Activated naive CD8-positive, alpha-beta T cell treated with anti-CD3 and anti-CD28 coated beads for 36 hours (primary cell): Measurements from ENCODE around the gene SLC24A3. TPM values are rescaled to one million over a fixed set of nuclear protein-coding genes. Genes with fewer than 3 reads are reported as not detected.

Experiments
- DNase-seq: peaks from one replicate; pipeline ENCODE4 v3.0.0; 2021
- H3K27ac Mint-ChIP-seq: one replicate; pipeline ENCODE4 v1.8.0; 2022; ENCODE audit warnings: mild to moderate bottlenecking, moderate library complexity, mixed read lengths
- H3K27me3 Mint-ChIP-seq: one replicate; pipeline ENCODE4 v1.8.0; 2022; ENCODE audit warnings: mild to moderate bottlenecking, mixed read lengths
- H3K36me3 Mint-ChIP-seq: one replicate; pipeline ENCODE4 v1.8.0; 2021; ENCODE audit warnings: mild to moderate bottlenecking, mixed read lengths
- H3K4me1 Mint-ChIP-seq: one replicate; pipeline ENCODE4 v1.8.0; 2021; ENCODE audit warnings: mixed read lengths
- H3K4me3 Mint-ChIP-seq: one replicate; pipeline ENCODE4 v1.8.0; 2022; ENCODE audit warnings: mild to moderate bottlenecking, moderate library complexity, mixed read lengths
- H3K9me3 Mint-ChIP-seq: one replicate; pipeline ENCODE4 v1.8.0; 2022; ENCODE audit warnings: mixed read lengths
- total RNA-seq, 2 experiments: library from RNA; stranded (reverse); gene quantifications; one replicate each; pipeline ENCODE4 v1.2.3, GENCODE V29; 2021

The SLC24A3 gene
- total RNA-seq, 2 experiments from 2014 or later: not detected

DNA sequence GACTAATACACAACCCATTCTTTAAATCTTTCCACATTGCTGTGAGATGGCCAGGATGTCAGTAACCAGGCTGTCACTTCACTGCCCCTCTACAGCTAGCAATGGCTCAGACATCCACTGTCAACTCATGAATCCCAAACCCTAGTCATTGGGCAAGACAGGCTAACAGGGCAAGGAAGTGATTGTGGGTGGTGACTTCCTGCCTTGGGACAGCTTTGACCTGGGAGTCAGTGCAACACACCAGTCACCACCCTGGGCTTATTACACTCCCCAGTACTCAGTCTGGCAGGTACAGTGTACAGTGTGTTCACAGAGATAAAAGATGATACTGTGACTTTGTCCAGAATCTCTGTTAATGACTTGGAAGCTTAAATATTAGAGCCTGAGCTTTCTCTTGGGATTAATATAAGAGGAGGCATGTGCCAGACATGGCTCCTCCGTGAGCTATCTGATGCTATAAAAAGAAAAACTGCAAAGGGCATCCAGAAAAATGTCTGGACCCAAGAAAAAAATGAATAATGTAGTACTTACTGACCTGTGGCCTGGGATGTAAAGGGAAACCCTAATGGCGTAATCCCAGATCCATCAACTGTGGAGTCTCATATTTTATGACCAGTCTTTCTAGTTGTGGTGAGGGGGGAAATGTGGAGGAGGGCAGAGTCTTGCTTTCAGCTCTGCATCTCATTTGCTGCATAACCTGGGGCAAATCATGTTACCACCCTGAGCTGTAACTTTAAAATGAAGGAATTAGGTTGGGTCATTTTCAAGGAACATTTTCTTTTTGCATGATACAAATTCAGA is 244.4 kb downstream of the SLC24A3 start:
- Mint-ChIP-seq H3K4me1 (peaks cover 7% of the 10 kb centered on the region), H3K9me3 (no peaks in the 10 kb centered on the region), H3K27me3 (no peaks in the 10 kb centered on the region), H3K27ac (no peak overlapping the region), H3K4me3 (no peak overlapping the region), H3K36me3 (no peaks in the 10 kb centered on the region)
- no peak for DNase-seq

DNA sequence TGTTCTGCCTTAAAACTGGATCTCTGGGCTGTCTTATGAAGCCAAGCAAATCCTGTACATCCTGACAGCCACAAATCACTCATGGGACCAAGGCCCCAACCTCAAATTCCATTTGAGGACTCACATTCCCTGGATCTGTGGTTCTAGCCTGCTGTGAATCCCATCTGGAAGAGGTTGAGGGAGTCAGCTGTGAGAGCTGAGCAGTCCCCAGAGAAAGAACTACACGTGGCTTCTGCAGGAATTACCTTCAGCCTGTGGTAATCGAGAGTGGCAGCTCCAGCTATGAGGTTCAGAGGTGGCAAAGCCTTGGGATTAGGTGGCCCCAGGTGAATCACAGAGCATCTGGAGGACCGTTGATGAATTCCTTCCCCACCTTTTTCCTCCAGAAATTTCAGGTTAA is 245.2 kb downstream of the SLC24A3 start:
- Mint-ChIP-seq H3K4me3 (no peak overlapping the region), H3K27ac (no peak overlapping the region), H3K4me1 (no peaks in the 10 kb centered on the region), H3K36me3 (no peaks in the 10 kb centered on the region), H3K9me3 (no peaks in the 10 kb centered on the region), H3K27me3 (no peaks in the 10 kb centered on the region)
- DNase-seq: no peak

GRCh38 chr20:19460386-19460785 is 247.9 kb downstream of the SLC24A3 start:
- no peaks in the 10 kb centered on the region for H3K9me3 Mint-ChIP-seq
- H3K36me3 Mint-ChIP-seq: no peaks in the 10 kb centered on the region
- H3K4me1 Mint-ChIP-seq: no peaks in the 10 kb centered on the region
- H3K4me3 Mint-ChIP-seq: no peak overlapping the region
- DNase-seq: no peak
- H3K27me3 Mint-ChIP-seq: no peaks in the 10 kb centered on the region
- H3K27ac Mint-ChIP-seq: no peak overlapping the region

GRCh38 chr20:19462491-19462890 is 250.0 kb downstream of the SLC24A3 start:
- no peak overlapping the region for H3K27ac Mint-ChIP-seq
- no peaks in the 10 kb centered on the region for H3K36me3 Mint-ChIP-seq
- no peak overlapping the region for H3K4me3 Mint-ChIP-seq
- DNase-seq: no peak
- no peaks in the 10 kb centered on the region for H3K9me3 Mint-ChIP-seq
- H3K4me1 Mint-ChIP-seq: no peaks in the 10 kb centered on the region
- no peaks in the 10 kb centered on the region for H3K27me3 Mint-ChIP-seq

DNA sequence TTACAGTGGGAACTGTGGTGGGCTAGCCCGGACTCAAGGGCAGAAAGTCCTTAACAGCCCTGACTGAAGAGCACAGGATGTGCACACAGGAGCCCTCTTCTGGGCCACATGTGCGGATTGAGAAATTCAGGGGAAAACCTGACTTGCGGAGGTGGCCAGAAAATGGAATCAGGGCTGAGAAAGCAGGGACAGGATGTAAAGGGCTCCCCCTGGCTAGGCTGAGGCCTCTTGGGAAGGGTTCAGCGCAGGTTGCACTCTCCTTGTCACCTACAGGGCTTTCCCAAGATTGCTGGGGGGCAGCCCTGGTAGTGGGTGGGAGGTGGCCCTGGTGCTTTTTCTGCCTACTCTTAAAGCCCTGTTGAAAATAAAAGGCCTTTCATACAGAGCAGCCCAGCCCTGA is 251.2 kb downstream of the SLC24A3 start:
- H3K27ac Mint-ChIP-seq: no peak overlapping the region
- no peak for DNase-seq
- H3K4me3 Mint-ChIP-seq: no peak overlapping the region
- H3K9me3 Mint-ChIP-seq: no peaks in the 10 kb centered on the region
- H3K4me1 Mint-ChIP-seq: no peaks in the 10 kb centered on the region
- H3K27me3 Mint-ChIP-seq: no peaks in the 10 kb centered on the region
- H3K36me3 Mint-ChIP-seq: no peaks in the 10 kb centered on the region

- no peak overlapping the region for H3K4me3 Mint-ChIP-seq
These were observed 253.1 kb downstream of the SLC24A3 start for GRCh38 chr20:19465536-19465935.

DNA sequence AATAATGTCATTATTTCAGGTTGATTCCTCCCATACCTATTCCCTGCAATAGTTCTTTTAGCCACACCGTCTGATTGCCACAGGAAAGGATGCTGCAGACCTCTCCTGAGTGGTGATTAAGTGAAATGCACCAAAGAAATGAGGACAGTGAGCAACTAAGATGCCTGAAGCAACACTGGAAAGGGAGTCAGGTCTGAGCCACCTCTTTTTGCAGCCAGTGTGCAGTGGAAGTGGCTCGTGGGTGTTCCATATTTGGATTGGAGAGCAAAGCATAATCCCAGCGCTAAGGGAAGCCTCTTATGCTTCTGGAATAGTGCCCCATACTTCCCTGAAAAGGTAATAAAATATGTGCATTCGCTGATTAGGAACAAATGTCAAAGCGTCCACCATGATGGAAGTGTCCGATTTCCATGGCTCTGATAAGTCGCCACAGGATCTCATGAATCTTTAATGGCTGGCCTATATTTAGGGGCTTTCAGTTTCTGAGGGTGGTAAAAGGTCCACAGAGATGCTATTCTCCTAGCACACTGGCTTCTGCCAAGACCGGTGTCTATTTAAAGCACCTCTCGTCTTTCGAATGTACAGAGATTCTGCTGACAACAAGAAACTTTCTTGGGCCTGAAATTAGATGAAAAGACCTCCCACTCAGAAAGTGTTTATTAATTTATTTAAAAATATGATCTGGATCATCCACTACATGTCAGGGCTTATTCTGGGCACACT is 253.9 kb downstream of the SLC24A3 start:
- no peak for DNase-seq
- Mint-ChIP-seq H3K9me3 (no peaks in the 10 kb centered on the region), H3K27me3 (peaks cover 3% of the 10 kb centered on the region), H3K36me3 (no peaks in the 10 kb centered on the region), H3K4me3 (no peak overlapping the region), H3K27ac (no peak overlapping the region), H3K4me1 (no peaks in the 10 kb centered on the region)

More at GRCh38 chr20:19465536-19465935, 253.1 kb downstream of the SLC24A3 start:
- H3K9me3 Mint-ChIP-seq: no peaks in the 10 kb centered on the region
- H3K27ac Mint-ChIP-seq: no peak overlapping the region
- no peaks in the 10 kb centered on the region for H3K4me1 Mint-ChIP-seq
- peaks cover 3% of the 10 kb centered on the region for H3K27me3 Mint-ChIP-seq
- no peaks in the 10 kb centered on the region for H3K36me3 Mint-ChIP-seq
- DNase-seq: no peak

DNA sequence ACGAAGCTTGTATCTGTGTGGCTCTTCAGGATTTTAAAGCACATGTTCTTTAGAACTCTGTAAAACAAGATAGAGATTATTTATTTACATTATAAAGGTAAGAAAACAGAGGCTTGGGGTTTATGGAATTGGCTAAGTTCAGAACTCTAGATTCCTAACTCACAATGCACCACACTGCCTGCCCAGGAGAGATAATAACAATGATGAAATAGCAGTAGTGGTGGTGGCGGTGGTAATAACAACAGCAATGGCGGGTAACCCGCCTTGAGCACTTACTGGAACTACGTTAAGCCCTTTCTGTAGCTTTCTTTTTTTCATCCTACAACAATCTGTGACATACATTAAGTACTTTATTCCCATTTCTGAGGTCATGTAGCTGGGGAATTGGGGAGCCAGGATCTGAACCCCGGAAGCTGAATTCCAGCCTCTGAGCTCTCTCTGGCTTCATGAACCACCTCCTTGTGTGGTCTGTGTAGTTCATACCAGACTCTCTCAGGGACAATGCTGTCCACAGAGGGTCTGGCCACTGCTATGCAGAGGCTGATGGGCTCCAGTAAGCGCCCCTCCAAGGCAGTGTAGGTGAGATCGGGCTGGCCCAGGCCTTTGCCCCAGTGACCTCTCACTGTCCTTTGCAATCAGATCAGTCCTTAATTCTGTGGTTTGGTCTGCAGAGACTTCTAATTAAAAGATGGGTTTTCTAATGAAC is 260.9 kb downstream of the SLC24A3 start:
- Mint-ChIP-seq H3K9me3 (no peaks in the 10 kb centered on the region), H3K4me1 (peaks cover 2% of the 10 kb centered on the region), H3K27ac (no peak overlapping the region), H3K4me3 (no peak overlapping the region), H3K36me3 (no peaks in the 10 kb centered on the region), H3K27me3 (peaks cover 3% of the 10 kb centered on the region)
- no peak for DNase-seq

- H3K36me3 Mint-ChIP-seq: no peaks in the 10 kb centered on the region
- peaks cover under 1% of the 10 kb centered on the region for H3K27me3 Mint-ChIP-seq
These were observed 261.5 kb downstream of the SLC24A3 start for GRCh38 chr20:19473922-19474286.

DNA sequence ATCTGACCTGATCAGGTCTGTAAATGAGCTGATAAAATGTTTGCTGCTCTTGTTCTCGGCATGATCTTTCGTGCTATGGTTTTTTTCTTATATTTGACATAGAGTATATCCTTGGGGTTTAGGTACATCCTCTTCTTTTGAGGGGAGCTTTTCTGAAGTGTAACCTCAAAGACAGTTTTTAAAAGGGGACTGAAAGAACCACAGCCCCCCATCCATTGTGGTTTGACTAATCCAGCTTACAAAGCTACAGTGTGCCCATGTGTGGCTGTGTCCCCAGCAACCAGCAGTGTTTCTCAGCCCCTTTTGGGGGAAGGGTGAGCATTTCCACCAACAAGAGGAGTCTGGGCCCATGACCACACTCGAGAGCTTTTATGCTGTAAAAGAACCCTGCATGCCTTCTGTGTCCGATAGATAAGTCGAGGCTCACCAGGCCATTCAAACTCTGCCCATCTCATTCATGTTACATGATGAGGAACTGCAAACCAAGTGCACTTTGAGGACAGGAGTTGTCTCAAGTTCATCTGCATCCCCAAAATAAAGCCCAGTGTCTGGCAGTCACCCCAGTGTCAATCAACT is 266.0 kb downstream of the SLC24A3 start:
- Mint-ChIP-seq H3K27ac (no peak overlapping the region), H3K4me3 (no peak overlapping the region), H3K36me3 (no peaks in the 10 kb centered on the region)

More at GRCh38 chr20:19473922-19474286, 261.5 kb downstream of the SLC24A3 start:
- no peak for DNase-seq
- Mint-ChIP-seq H3K4me1 (peaks cover 2% of the 10 kb centered on the region), H3K4me3 (no peak overlapping the region), H3K9me3 (no peaks in the 10 kb centered on the region), H3K27ac (no peak overlapping the region)

GRCh38 chr20:19482726-19483125 is 270.3 kb downstream of the SLC24A3 start:
- Mint-ChIP-seq H3K27ac (no peak overlapping the region), H3K4me3 (no peak overlapping the region), H3K27me3 (no peaks in the 10 kb centered on the region), H3K36me3 (no peaks in the 10 kb centered on the region), H3K4me1 (peaks cover 2% of the 10 kb centered on the region), H3K9me3 (no peaks in the 10 kb centered on the region)
- DNase-seq: no peak

More for the DNA sequence above, 266.0 kb downstream of the SLC24A3 start:
- Mint-ChIP-seq H3K27me3 (no peaks in the 10 kb centered on the region), H3K9me3 (no peaks in the 10 kb centered on the region), H3K4me1 (peaks cover 2% of the 10 kb centered on the region)
- DNase-seq: no peak

DNA sequence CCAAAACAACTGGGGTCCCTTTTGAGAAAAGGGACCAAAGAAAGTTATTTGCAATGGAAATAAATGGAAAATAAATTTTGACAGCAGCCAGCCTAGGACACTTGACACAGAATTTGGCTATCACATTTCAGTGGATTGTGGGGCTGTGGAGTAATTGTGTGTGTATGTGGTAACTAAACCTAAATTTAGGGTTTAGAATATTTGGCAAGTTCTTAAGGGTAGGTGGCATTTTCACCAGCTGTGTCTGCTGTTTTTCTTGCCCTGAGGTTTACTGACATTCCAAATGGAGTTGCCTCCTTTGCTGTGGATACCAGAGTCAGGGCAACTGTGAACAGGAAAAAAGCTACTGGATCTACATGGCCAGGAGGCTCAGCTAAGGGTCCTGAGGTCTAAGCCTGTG is 270.9 kb downstream of the SLC24A3 start:
- Mint-ChIP-seq H3K4me1 (no peaks in the 10 kb centered on the region), H3K27me3 (no peaks in the 10 kb centered on the region), H3K36me3 (no peaks in the 10 kb centered on the region), H3K27ac (no peak overlapping the region), H3K9me3 (no peaks in the 10 kb centered on the region), H3K4me3 (no peak overlapping the region)
- DNase-seq: no peak

DNA sequence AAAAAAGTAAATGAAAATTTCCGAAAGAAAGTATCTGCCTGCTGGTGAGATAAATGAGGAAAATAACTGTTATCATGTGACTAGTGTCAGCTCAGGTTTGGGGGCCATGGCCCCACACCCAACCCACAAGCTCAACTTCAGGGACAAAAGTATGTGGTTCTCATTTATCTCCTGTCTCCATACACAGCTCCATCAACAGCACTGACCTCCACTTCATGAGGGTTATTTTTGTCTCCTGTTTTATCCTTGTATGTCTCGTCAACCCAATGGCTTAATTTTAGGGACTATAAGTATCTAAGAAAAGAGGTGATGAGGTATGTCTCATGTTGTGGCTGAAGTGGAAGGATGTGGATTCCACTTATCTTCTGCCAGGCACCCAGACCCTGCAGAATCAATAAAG is 274.0 kb downstream of the SLC24A3 start:
- no peak for DNase-seq
- H3K27ac Mint-ChIP-seq: no peak overlapping the region
- H3K4me1 Mint-ChIP-seq: no peaks in the 10 kb centered on the region
- H3K36me3 Mint-ChIP-seq: no peaks in the 10 kb centered on the region
- no peak overlapping the region for H3K4me3 Mint-ChIP-seq
- no peaks in the 10 kb centered on the region for H3K9me3 Mint-ChIP-seq
- H3K27me3 Mint-ChIP-seq: no peaks in the 10 kb centered on the region

- Mint-ChIP-seq H3K27me3 (no peaks in the 10 kb centered on the region), H3K36me3 (no peaks in the 10 kb centered on the region), H3K27ac (no peak overlapping the region), H3K4me3 (no peak overlapping the region), H3K4me1 (no peaks in the 10 kb centered on the region), H3K9me3 (no peaks in the 10 kb centered on the region)
- no peak for DNase-seq
These were observed 275.0 kb downstream of the SLC24A3 start for GRCh38 chr20:19487420-19487819.

- Mint-ChIP-seq H3K4me3 (no peak overlapping the region), H3K9me3 (no peaks in the 10 kb centered on the region), H3K27me3 (no peaks in the 10 kb centered on the region), H3K36me3 (no peaks in the 10 kb centered on the region), H3K27ac (no peak overlapping the region), H3K4me1 (no peaks in the 10 kb centered on the region)
- DNase-seq: no peak
These were observed 278.8 kb downstream of the SLC24A3 start for GRCh38 chr20:19491241-19491640.
